ENCODE measurements around the gene SF3B2.
"Not testable (repeated sequence)": the region's sequence is repeated elsewhere in the genome, so short reads cannot be mapped to it uniquely, and the experiment has no call there.

The SF3B2 gene, protein sequence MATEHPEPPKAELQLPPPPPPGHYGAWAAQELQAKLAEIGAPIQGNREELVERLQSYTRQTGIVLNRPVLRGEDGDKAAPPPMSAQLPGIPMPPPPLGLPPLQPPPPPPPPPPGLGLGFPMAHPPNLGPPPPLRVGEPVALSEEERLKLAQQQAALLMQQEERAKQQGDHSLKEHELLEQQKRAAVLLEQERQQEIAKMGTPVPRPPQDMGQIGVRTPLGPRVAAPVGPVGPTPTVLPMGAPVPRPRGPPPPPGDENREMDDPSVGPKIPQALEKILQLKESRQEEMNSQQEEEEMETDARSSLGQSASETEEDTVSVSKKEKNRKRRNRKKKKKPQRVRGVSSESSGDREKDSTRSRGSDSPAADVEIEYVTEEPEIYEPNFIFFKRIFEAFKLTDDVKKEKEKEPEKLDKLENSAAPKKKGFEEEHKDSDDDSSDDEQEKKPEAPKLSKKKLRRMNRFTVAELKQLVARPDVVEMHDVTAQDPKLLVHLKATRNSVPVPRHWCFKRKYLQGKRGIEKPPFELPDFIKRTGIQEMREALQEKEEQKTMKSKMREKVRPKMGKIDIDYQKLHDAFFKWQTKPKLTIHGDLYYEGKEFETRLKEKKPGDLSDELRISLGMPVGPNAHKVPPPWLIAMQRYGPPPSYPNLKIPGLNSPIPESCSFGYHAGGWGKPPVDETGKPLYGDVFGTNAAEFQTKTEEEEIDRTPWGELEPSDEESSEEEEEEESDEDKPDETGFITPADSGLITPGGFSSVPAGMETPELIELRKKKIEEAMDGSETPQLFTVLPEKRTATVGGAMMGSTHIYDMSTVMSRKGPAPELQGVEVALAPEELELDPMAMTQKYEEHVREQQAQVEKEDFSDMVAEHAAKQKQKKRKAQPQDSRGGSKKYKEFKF

DNA sequence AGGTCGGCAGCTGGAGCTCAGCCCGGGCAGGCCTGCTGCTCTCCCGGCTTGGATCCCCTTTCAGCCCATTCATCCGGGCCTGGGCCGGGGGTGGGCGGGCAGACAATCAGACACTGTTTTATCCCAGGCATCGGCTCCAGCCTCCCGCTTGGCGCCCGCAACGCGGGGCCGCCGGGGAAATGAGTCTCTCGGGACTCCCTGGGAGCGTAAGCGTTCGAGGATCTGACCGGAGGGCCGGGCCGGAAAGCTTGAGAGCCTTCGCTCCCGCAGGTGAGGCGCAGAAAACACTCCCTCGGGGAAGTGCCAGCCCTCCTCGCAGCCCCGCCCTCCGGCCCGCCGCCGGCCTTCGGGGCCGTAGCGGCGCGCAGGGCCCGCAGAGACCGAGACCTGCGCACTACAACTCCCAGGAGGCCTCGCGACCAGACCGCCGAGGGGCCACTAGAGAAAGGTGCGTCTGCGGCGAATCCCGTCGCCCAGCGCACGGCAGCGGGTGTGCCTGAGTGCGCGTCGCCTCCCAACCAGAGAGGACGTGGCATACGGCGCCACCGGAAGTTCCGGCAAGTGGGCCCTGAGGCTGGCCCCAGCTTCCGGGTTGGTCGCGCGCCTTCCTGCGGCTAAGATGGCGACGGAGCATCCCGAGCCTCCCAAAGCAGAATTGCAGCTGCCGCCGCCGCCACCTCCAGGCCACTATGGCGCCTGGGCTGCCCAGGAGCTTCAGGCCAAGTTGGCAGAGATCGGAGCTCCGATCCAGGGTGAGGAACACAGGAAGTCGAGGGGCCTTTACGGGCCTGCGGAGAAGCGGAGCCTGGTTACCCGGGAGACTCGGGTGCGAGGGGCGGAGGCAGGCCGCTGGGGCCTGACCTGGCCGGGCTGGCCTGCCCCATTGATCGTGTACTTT lies at the start of gene SF3B2:
TSS of gene SF3B2 (plus strand) at position 599 of the 898 bp plus-strand sequence. CDS start at position 620, 21 bp downstream.
- peak; percentile 98 to 99 (median 99) for DNase-seq

DNA sequence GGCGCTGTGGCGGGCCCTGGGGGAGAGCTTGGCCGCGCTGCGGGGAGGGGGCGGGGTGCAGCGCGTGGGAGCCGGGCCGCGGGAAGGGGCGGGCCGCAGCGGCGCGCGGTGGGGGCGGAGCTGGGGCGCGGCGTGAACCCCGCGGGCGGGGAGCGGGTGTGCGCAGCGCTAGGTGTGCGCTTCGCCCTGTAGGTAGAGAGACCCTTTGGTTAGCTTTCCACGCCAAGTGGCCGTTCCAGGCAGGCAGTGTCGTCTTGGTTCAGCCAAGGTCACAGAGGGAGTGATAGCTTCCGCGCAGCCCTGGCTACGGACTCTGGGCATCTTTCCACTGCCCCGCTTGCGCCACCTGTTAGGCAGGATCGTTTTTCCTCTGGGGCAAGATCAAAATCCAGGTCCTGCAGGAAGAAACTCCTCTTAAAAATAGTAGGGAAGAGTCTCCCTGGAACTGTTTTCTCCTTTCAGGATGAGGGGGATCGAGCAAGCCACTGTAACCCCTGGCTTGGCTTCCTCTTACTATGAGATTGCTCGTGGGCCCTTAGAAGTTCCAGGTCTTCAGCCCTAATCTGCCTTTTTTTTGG lies 49.4 kb upstream of the SF3B2 start:
- peak in 1 of 3 experiments; percentile 53 for DNase-seq

DNA sequence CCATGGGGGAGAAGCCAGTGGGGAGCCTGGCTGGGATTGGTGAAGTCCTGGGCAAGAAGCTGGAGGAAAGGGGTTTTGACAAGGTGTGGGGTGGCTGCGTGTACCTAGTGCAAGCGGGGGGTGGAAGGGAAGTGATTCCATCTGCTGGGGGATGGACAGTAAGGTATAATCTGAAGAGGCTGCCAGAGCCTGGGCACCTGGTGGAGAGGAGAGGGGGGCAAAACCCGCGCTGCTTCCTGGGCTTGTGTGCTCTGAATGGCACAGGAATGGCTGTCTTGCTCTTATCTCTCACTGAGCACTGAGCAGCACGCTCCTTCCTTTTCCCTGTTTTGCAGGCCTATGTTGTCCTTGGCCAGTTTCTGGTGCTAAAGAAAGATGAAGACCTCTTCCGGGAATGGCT lies 48.9 kb upstream of the SF3B2 start:
- peak in 1 of 3 experiments; percentile 42 for DNase-seq

DNA sequence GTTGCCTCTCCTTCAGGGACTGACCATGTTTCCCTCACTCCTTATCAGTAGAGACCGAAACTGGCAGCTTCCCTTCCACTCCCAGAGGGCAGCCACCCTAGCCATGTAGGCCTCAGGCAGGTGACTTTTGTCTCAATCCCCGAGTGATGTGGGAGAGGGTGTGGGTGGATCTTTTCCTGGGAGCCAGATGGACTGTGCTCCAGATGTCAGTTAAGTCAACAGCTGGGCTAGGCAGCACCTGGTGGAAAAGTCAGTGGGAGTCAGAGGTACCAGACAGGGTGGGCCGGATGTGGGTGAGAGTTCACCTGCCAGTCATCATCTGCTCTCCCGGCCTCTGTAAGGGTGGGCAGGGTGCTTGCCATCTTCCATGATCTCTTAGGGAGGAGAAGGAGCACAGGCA lies 48.0 kb upstream of the SF3B2 start:
- DNase-seq = no peak

DNA sequence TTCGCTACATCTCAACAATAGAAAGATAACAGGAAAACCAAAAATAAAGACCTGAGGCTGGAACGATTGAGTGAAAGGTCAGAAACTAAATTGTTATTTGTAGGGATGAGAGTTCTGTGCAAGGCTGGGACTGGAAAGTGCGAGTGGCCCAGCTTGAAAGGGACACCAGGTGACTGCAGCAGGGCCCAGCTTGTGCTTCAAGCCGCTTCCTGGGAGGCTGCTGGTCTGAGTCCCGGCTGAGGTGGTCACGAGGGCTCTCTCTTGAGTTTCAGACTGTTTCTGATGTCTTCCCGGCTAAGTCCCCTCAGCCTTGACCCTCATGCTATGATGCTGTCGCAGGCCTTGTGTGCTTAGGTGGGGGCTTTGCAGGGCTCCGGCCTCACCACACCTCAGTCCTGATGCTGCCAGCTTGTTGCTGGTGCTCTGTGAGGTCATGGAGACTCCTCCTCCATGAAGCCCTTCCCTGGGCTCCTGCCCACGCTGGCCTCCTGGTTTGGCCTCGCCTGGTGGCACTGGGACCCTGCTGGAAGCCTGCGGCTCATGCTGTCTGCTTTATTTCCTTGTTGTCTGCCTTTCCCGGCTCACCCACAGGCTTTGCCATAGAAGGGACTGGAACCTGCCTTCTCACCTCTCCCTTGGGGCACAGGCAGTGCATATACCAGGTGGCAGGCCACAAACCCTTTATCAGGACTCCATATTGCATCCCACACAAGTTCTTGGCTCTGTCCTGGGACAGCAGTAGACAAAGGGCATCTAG lies 45.9 kb upstream of the SF3B2 start:
- no peak for DNase-seq

DNA sequence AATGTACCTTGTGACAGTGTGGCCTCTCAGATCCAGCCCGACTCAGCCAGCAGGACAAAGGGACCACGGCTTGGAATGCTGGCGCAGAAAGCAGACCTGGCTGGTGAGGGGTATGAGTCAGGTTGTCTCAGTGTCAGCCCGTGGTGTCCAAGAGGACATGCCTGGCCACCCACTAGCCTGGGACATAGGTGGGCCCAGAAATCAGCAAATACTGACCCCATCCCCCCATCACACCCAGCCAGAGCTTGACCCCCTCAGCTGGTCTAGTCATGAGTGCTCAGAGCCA lies 45.3 kb upstream of the SF3B2 start:
- no peak for DNase-seq

DNA sequence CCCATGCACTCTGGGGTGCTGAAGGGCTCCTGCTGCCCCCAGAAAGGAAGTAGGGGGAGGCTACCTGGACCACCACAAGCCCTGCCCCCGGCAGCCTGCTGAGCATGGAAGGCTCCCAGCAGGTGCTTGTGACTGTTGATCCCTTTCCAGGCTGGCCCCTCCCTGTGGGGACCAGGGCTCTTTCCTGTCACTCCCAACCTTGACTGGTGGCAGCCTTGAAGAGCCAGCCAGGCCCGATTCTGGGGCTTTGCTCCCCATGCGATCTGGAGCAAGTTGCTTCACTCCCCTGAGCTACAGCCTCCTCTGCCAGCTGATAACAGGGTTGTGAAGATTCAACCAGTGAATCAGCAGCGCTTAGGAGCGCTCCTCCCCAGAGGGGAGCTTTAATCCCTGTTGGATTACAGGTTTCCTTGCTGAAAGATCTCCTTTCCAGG lies 44.9 kb upstream of the SF3B2 start:
- DNase-seq = no peak

DNA sequence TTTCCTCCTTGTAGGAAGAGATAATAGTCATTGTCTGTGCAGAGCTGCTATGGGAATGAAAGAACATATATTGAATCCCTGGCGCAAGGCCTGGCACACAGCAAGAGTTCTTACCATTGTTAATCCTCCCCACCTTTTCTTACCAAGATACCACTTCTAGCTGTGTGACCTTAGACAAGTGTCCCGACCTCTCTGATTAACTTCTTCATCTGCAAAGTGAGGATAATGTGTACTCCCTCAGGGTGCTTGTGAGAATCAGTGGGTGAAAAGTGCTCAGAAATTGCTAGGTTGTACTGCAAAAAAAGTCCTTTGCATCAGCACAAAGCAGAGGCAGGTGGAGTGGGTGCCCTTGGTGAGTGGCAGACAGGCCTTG lies 44.1 kb upstream of the SF3B2 start:
- no peak for DNase-seq

DNA sequence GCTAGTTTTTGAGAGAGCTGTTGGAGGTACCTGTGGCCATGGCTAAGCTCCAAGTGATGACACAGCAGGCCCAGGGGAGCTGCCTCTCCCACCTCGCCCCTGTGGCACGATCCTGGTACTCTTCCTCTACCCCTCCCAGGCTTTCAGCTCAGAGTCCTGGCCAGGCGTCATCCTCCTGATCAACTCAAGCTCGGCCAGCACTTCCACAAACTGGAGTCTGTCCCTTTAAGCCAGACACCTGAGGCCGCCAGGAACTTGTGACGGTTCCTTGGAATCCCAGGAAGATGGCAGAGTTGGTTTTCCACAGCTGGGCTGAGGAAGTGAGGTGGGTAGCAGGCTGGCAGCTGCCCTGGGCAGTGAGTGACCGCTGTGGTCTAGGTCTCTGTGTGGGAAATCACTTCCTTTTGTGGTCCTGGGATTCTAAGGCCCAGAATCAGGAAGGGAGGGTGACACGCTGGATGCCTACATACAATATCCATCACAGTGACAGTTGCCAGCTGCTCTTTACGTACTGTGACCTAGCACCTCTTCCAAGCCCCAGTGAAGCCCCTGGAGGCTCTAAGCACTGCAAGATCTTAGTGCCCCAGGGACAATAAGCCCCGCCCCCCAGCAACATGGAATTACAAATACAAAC lies 43.6 kb upstream of the SF3B2 start:
- DNase-seq = no peak

DNA sequence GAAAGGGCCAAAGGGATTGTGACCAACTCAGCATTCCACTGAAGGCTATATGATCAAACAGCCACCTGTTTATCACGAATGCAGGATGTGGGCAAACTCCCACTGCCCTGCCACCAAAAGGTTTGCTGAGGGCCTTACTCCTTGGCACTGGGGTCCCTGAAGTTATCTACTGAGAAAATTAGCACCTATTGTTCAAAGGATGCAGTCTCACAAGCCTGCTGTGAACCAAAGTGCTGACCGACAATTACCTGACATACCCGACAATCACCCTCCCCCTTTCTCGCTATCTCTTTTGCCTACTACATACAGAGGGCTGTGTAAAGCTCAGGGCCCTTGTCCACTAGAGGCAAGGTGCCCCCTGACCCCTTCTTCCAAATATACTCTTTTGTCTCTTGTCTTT lies 42.1 kb upstream of the SF3B2 start:
- not testable (repeated sequence) for DNase-seq

DNA sequence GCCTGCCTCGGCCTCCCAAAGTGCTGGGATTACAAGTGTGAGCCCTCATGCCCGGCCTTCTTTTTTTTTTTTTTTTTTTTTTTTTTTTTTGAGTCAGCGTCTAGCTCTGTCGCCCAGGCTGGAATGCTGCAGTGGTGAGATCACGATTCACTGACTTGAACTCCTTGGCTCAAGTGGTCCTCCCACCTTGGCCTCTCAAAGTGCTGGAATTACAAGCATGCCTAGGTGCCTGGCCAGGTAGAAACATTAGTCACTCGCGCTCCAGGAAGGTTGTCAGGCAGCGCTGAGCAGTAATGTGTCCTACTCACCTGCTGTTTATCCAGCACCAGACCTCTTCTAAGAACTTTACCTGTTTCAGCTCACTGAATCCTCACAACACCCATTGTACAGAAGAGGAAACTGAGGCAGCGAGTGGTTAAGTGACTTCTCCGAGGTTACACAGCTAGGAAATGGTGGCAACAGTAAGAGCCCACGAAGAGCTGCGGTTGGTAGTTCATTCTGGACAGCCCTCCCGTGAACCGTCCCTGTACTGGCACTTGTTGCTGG lies 40.9 kb upstream of the SF3B2 start:
- DNase-seq = no peak

DNA sequence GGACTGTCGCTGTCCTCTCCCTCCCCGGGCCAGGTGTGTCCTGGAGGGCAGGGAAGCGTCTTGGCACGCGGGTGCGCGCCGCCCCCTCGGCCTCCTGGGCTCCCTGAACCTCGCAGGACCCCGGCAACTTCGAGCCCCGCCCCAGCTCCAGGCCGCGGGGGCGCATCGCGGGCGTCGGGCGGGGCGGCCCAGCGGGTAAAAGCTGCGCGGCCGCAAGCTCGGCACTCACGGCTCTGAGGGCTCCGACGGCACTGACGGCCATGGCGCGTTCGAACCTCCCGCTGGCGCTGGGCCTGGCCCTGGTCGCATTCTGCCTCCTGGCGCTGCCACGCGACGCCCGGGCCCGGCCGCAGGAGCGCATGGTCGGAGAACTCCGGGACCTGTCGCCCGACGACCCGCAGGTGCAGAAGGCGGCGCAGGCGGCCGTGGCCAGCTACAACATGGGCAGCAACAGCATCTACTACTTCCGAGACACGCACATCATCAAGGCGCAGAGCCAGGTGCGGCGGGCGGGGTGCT lies 40.3 kb upstream of the SF3B2 start, which contains the start of gene CST6:
TSS of gene CST6 (plus strand) at position 224 of the 519 bp plus-strand sequence. CDS start at position 261, 37 bp downstream.
- peak in 2 of 3 experiments; percentile 42 to 45 for DNase-seq

DNA sequence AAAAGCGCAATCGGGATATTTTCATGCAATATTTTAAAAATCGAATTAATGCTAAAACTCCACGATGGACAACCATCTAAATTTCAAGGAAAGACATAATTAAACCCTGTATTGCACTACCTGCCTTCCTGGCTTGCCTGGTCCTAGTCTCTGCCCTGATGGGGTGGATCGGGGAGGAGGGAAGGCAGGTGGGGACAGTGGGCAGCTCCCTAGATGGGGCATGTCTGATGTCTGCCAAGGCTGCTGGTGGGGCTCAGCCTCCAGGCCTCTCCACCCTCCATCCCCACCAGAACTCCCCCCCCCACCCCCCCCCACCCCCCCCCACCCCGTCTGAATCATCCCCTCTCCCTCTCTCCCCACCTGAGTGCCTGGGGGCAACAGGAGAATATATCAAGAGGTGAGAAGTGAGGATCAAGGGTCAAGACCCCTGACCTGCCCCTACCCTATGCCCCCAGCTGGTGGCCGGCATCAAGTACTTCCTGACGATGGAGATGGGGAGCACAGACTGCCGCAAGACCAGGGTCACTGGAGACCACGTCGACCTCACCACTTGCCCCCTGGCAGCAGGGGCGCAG lies 39.7 kb upstream of the SF3B2 start:
- no peak for DNase-seq

DNA sequence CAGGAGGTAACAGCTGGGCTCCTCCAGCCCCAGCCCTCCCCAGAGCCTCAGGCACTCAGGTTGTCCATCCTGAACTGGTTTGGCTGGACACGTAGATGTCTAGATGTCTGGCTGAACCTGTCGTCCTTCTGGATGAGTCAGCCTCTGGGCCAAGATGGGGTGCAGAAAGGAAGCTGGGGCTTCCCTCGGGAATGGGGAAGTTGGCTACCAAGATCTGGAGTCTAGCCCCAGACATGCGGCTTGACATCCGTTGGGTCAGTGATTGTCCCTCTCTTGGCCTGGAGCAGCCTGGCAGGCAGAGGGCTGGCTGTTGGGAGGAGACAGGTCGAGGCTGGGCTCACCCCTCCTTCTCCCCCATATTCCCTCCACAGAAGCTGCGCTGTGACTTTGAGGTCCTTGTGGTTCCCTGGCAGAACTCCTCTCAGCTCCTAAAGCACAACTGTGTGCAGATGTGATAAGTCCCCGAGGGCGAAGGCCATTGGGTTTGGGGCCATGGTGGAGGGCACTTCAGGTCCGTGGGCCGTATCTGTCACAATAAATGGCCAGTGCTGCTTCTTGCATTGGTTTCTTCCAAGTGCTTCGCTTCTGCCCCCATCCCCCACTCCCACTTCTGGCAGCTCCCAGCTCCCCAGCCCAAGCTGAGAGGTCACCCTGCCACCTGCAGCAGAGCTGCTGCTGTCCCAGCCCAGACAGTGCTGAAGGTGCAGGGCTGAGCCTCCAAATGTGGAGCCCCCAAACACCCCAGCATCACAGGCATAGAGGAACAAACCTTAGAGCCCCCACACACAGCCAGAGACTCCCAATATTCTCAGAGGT lies 39.0 kb upstream of the SF3B2 start:
- DNase-seq = no peak

DNA sequence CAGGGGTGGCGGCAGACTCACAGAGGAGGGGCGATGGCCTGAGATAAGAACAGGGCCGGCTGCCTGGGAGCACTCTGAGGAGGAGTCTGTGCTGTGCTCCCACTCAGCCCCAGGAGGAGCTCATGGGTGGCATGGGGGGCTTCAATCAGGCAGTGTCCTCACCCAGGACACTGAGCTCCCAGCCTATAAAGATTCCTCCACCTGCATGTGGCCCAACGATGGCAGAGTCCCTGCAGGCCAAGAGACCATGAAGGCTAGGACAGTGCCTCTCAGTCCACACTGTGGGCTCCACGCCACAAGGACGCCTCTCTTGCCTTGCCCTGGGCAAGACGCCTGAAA lies 38.4 kb upstream of the SF3B2 start:
- DNase-seq = no peak

DNA sequence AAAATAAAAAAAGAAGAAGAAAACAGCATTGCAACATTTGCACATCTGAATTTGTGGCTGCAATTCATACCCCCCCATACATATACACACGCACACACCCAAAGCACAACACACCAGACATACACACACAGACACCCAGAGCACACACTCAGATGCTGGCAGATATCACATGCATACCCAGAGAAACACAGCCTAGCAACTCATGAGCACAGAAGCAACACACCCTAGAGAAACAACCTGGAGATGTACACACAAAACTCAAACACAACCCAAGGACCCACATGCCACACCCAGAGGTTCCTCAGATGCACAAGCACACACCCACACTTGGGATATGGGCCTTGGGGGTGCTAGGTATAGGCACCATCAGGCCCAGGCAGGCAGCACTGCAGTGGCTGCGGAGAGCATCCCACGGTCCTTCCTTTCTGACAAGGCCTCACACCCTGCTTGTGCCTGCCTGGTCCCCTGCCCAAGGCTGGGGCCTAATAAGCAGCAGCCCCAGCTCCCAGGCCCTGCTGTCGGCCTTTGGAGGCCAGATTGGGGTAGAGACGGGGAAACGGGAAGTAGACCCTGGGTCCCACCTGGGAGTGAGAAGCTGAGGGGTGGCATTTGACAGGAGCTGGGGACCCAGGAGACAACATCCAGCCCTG lies 37.2 kb upstream of the SF3B2 start:
- no peak for DNase-seq

DNA sequence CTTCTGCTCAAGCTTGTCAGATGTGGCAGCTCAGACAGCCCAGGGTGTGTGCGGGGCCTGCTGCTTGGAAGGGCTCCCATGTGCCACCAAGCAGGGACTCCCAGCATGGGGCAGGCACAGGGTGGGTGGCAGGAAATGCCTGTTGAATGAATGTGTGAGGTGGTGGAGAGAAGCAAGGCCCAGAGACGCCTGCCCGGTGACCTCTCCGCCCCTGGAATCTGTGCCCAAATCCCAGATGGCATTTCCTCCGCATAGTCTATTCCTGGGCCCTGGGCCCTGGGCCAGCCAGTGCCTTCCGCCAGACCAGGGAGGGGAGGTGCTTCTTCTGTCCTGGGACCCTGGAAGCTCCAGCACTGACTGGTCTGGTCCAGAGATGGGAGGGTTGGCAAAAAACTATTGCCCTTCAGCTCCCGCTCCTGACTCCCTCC lies 36.7 kb upstream of the SF3B2 start:
- DNase-seq = no peak

DNA sequence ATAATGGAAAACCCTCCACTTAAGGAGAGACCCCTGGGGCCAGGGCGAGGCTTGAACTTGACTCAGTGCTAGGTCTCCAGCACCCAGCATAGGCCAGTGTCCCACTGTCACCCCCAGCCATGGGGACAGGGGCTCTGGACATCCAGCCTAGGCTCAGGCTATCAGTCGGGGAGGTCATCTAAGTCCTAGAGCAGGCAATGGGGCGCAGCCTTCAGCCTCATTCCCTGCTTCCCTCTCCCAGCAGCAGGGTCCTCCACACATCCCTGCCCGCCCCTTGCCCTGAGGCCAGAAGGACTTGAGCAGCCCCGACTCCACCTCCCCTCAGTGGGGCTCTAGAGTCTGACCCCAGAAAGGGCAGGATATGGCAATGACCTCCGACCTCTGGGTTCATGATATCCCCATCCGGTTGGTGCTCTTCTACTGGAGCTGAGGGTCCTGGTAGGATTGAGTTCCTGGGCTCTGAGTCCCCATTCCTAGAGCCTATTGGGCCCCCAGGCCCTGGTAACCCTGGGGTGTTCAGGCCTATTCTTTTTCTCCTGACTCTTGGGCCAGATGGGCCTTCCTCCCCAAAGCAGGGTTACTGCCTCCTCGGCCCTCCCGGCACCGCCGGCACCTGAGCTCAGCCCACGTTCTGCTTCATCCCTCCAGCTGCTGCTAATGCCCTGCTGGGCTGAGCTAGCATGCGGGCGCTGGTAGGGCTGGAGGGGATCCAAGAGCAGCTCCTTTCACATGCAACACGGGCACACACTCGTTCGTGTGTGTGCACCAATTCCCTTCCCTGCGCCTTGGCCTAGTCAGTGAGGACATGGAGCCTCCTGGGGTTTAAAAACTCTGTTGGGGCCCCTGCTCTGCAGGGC lies 36.0 kb upstream of the SF3B2 start:
- no peak for DNase-seq

Data from NCI-H1417 (cell line).